ENCODE data around the gene NDRG2. TPM values are rescaled to one million over a fixed set of nuclear protein-coding genes. Genes with fewer than 3 reads are reported as not detected.
"Not testable (repeated sequence)": the region's sequence is repeated elsewhere in the genome, so short reads cannot be mapped to it uniquely, and the experiment has no call there.

NDRG2 gene
- total RNA-seq, 1 donor from 2014 or later, result 2.1 TPM

GRCh38 chr14:20988717-20989470, 36.0 kb downstream of the NDRG2 start:
- Mint-ChIP-seq H3K27me3 (no peaks in the 10 kb centered on the region), H3K9me3 (no peaks in the 10 kb centered on the region), H3K4me1 (peaks cover 31% of the 10 kb centered on the region), H3K27ac (no peak overlapping the region), H3K36me3 (ENCODE audit: low read depth) (peaks cover 30% of the 10 kb centered on the region), H3K4me3 (peak overlapping the region; percentile 52)
- ATAC-seq (ENCODE audit: low read depth) (no peak), DNase-seq (no peak)
- no peak for TF ChIP-seq CTCF (IDR thresholded peaks at IDR 0.05)
- ChIA-PET CTCF (interaction anchor here (1.0 to 1.6 kb wide), 2 partner anchors 18 to 26 kb away, joined by 3 to 8 read pairs; no protein-coding TSS in a partner anchor), POLR2A (no interaction called here)
- intact Hi-C loops (cut with micrococcal nuclease), result loop anchor here (1.0 kb wide), 3 partner anchors 18 to 646 kb away; partner anchors contain the start of gene PARP2

- H3K4me1 Mint-ChIP-seq, result peaks cover 28% of the 10 kb centered on the region
- no peak overlapping the region for H3K4me3 Mint-ChIP-seq
- H3K9me3 Mint-ChIP-seq, result no peaks in the 10 kb centered on the region
- H3K27ac Mint-ChIP-seq, result no peak overlapping the region
- intact Hi-C loops (cut with micrococcal nuclease), result no loop called here
- TF ChIP-seq CTCF (IDR thresholded peaks at IDR 0.05), result no peak
- H3K27me3 Mint-ChIP-seq, result peaks cover 4% of the 10 kb centered on the region
- no peak for DNase-seq
- ChIA-PET POLR2A (interaction anchor here (0.6 kb wide), 1 partner anchor 10 kb away, joined by 3 read pairs; no protein-coding TSS in a partner anchor), CTCF (no interaction called here)
- no peak for ATAC-seq (ENCODE audit: low read depth)
- H3K36me3 Mint-ChIP-seq (ENCODE audit: low read depth), result peaks cover 11% of the 10 kb centered on the region
Measured at GRCh38 chr14:20986811-20987210, 38.0 kb downstream of the NDRG2 start.

GRCh38 chr14:20985650-20986049, 39.2 kb downstream of the NDRG2 start:
- H3K4me3 Mint-ChIP-seq; intact Hi-C loops (cut with micrococcal nuclease); H3K27ac Mint-ChIP-seq: not testable (repeated sequence)

GRCh38 chr14:20982646-20983369, 42.1 kb downstream of the NDRG2 start:
- intact Hi-C loops (cut with micrococcal nuclease), result no loop called here
- Mint-ChIP-seq H3K36me3 (ENCODE audit: low read depth) (no peaks in the 10 kb centered on the region), H3K27ac (no peak overlapping the region), H3K4me3 (no peak overlapping the region), H3K9me3 (no peaks in the 10 kb centered on the region), H3K27me3 (peaks cover 12% of the 10 kb centered on the region), H3K4me1 (no peaks in the 10 kb centered on the region)
- CTCF ChIA-PET, result interaction anchor here (1.4 kb wide), 1 partner anchor 12 kb away, joined by 7 read pairs; no protein-coding TSS in a partner anchor
- ATAC-seq (ENCODE audit: low read depth) (no peak), DNase-seq (no peak)
- POLR2A ChIA-PET, result interaction anchor here (0.6 to 0.7 kb wide), 2 partner anchors 202 to 461 kb away, joined by 3 read pairs; no protein-coding TSS in a partner anchor
- TF ChIP-seq CTCF (IDR thresholded peaks at IDR 0.05), result no peak

More at GRCh38 chr14:20985650-20986049, 39.2 kb downstream of the NDRG2 start:
- ATAC-seq (ENCODE audit: low read depth); H3K9me3 Mint-ChIP-seq; H3K36me3 Mint-ChIP-seq (ENCODE audit: low read depth); H3K27me3 Mint-ChIP-seq; DNase-seq; POLR2A ChIA-PET: not testable (repeated sequence)
- H3K4me1 Mint-ChIP-seq, result peaks cover 18% of the 10 kb centered on the region
- CTCF ChIA-PET, result interaction anchor here (1.2 kb wide), 1 partner anchor 15 kb away, joined by 4 read pairs; no protein-coding TSS in a partner anchor

GRCh38 chr14:20980906-20981305, 44.0 kb downstream of the NDRG2 start:
- Mint-ChIP-seq H3K27me3 (peaks cover 12% of the 10 kb centered on the region), H3K4me1 (no peaks in the 10 kb centered on the region), H3K27ac (no peak overlapping the region), H3K9me3 (no peaks in the 10 kb centered on the region), H3K4me3 (no peak overlapping the region), H3K36me3 (ENCODE audit: low read depth) (no peaks in the 10 kb centered on the region)
- ChIA-PET POLR2A (no interaction called here), CTCF (interaction anchor here (0.9 to 1.5 kb wide), 2 partner anchors 10 to 34 kb away, joined by 4 read pairs; no protein-coding TSS in a partner anchor)
- intact Hi-C loops (cut with micrococcal nuclease), result no loop called here
- no peak for TF ChIP-seq CTCF (IDR thresholded peaks at IDR 0.05)
- ATAC-seq (ENCODE audit: low read depth) (no peak), DNase-seq (no peak)
